ENCODE data around the gene TTLL13.
"Not testable (repeated sequence)": the region's sequence is repeated elsewhere in the genome, so short reads cannot be mapped to it uniquely, and the experiment has no call there.

The TTLL13 gene

GRCh38 chr15:90239371-90239770 is 10.0 kb upstream of the TTLL13 start:
- H3K27ac ChIP-seq (ENCODE audit: insufficient read depth, low read depth, low read length, poor library complexity, severe bottlenecking), result no peak overlapping the region
- H3K9me3 ChIP-seq (ENCODE audit: control insufficient read depth, low read length), result no peaks in the 10 kb centered on the region
- H3K36me3 ChIP-seq (ENCODE audit: control insufficient read depth, insufficient read depth, low read length), result no peaks in the 10 kb centered on the region
- peaks cover 6% of the 10 kb centered on the region for H3K4me1 ChIP-seq (ENCODE audit: control insufficient read depth, insufficient read depth, low read length)
- WGBS, 2 experiments, result 84 to 95% methylated on average over 3 of the region's 3 CpGs
- no peaks in the 10 kb centered on the region for H3K27me3 ChIP-seq (ENCODE audit: control insufficient read depth, insufficient read depth, low read length, poor library complexity, severe bottlenecking)
- H3K4me3 ChIP-seq (ENCODE audit: insufficient read depth, low read depth, low read length), result no peak overlapping the region

- Histone ChIP-seq H3K27ac (ENCODE audit: insufficient read depth, low read depth, low read length, poor library complexity, severe bottlenecking) (no peak overlapping the region), H3K36me3 (ENCODE audit: control insufficient read depth, insufficient read depth, low read length) (no peaks in the 10 kb centered on the region), H3K4me1 (ENCODE audit: control insufficient read depth, insufficient read depth, low read length) (no peaks in the 10 kb centered on the region), H3K9me3 (ENCODE audit: control insufficient read depth, low read length) (no peaks in the 10 kb centered on the region), H3K4me3 (ENCODE audit: insufficient read depth, low read depth, low read length) (no peak overlapping the region), H3K27me3 (ENCODE audit: control insufficient read depth, insufficient read depth, low read length, poor library complexity, severe bottlenecking) (no peaks in the 10 kb centered on the region)
- WGBS, 2 experiments, result 91 to 93% methylated on average over 8 of the region's 8 CpGs
Observed at GRCh38 chr15:90240856-90241255, 8.5 kb upstream of the TTLL13 start.

GRCh38 chr15:90241343-90242192 is 7.8 kb upstream of the TTLL13 start:
- Histone ChIP-seq H3K27me3 (ENCODE audit: control insufficient read depth, insufficient read depth, low read length, poor library complexity, severe bottlenecking) (no peaks in the 10 kb centered on the region), H3K36me3 (ENCODE audit: control insufficient read depth, insufficient read depth, low read length) (no peaks in the 10 kb centered on the region), H3K4me3 (ENCODE audit: insufficient read depth, low read depth, low read length) (no peak overlapping the region), H3K9me3 (ENCODE audit: control insufficient read depth, low read length) (no peaks in the 10 kb centered on the region), H3K4me1 (ENCODE audit: control insufficient read depth, insufficient read depth, low read length) (no peaks in the 10 kb centered on the region), H3K27ac (ENCODE audit: insufficient read depth, low read depth, low read length, poor library complexity, severe bottlenecking) (no peak overlapping the region)
- 90% methylated on average over 22 of the region's 22 CpGs for WGBS, 2 experiments

GRCh38 chr15:90243943-90244639 is 5.3 kb upstream of the TTLL13 start:
- no peaks in the 10 kb centered on the region for H3K27me3 ChIP-seq (ENCODE audit: control insufficient read depth, insufficient read depth, low read length, poor library complexity, severe bottlenecking)
- no peaks in the 10 kb centered on the region for H3K36me3 ChIP-seq (ENCODE audit: control insufficient read depth, insufficient read depth, low read length)
- WGBS, 2 experiments, result 89 to 90% methylated on average over 10 of the region's 10 CpGs
- no peaks in the 10 kb centered on the region for H3K4me1 ChIP-seq (ENCODE audit: control insufficient read depth, insufficient read depth, low read length)
- H3K4me3 ChIP-seq (ENCODE audit: insufficient read depth, low read depth, low read length), result no peak overlapping the region
- H3K9me3 ChIP-seq (ENCODE audit: control insufficient read depth, low read length), result no peaks in the 10 kb centered on the region
- H3K27ac ChIP-seq (ENCODE audit: insufficient read depth, low read depth, low read length, poor library complexity, severe bottlenecking), result no peak overlapping the region

- H3K36me3 ChIP-seq (ENCODE audit: control insufficient read depth, insufficient read depth, low read length), result no peaks in the 10 kb centered on the region
- H3K27me3 ChIP-seq (ENCODE audit: control insufficient read depth, insufficient read depth, low read length, poor library complexity, severe bottlenecking), result peaks cover 9% of the 10 kb centered on the region
- 77 to 80% methylated on average over 6 of the region's 6 CpGs for WGBS, 2 experiments
- H3K4me3 ChIP-seq (ENCODE audit: insufficient read depth, low read depth, low read length), result no peak overlapping the region
- no peaks in the 10 kb centered on the region for H3K9me3 ChIP-seq (ENCODE audit: control insufficient read depth, low read length)
- H3K4me1 ChIP-seq (ENCODE audit: control insufficient read depth, insufficient read depth, low read length), result no peaks in the 10 kb centered on the region
- no peak overlapping the region for H3K27ac ChIP-seq (ENCODE audit: insufficient read depth, low read depth, low read length, poor library complexity, severe bottlenecking)
Observed at GRCh38 chr15:90248789-90249202, 560 bp upstream of the TTLL13 start.

GRCh38 chr15:90257776-90258175 is 8.4 kb downstream of the TTLL13 start:
- H3K4me3 ChIP-seq (ENCODE audit: insufficient read depth, low read depth, low read length), result no peak overlapping the region
- H3K36me3 ChIP-seq (ENCODE audit: control insufficient read depth, insufficient read depth, low read length), result no peaks in the 10 kb centered on the region
- H3K27ac ChIP-seq (ENCODE audit: insufficient read depth, low read depth, low read length, poor library complexity, severe bottlenecking), result no peak overlapping the region
- no peaks in the 10 kb centered on the region for H3K9me3 ChIP-seq (ENCODE audit: control insufficient read depth, low read length)
- WGBS, 2 experiments, result 90 to 94% methylated on average over 7 of the region's 7 CpGs
- no peaks in the 10 kb centered on the region for H3K27me3 ChIP-seq (ENCODE audit: control insufficient read depth, insufficient read depth, low read length, poor library complexity, severe bottlenecking)
- no peaks in the 10 kb centered on the region for H3K4me1 ChIP-seq (ENCODE audit: control insufficient read depth, insufficient read depth, low read length)

- peaks cover 3% of the 10 kb centered on the region for H3K4me1 ChIP-seq (ENCODE audit: control insufficient read depth, insufficient read depth, low read length)
- no peaks in the 10 kb centered on the region for H3K36me3 ChIP-seq (ENCODE audit: control insufficient read depth, insufficient read depth, low read length)
- 88 to 93% methylated on average over 1 to 3 of the region's 5 CpGs for WGBS, 2 experiments
- H3K27ac ChIP-seq (ENCODE audit: insufficient read depth, low read depth, low read length, poor library complexity, severe bottlenecking), result no peak overlapping the region
- H3K9me3 ChIP-seq (ENCODE audit: control insufficient read depth, low read length), result no peaks in the 10 kb centered on the region
- no peaks in the 10 kb centered on the region for H3K27me3 ChIP-seq (ENCODE audit: control insufficient read depth, insufficient read depth, low read length, poor library complexity, severe bottlenecking)
- no peak overlapping the region for H3K4me3 ChIP-seq (ENCODE audit: insufficient read depth, low read depth, low read length)
Observed at GRCh38 chr15:90259524-90259923, 10.2 kb downstream of the TTLL13 start.

- H3K4me3 ChIP-seq (ENCODE audit: insufficient read depth, low read depth, low read length); H3K27ac ChIP-seq (ENCODE audit: insufficient read depth, low read depth, low read length, poor library complexity, severe bottlenecking); H3K36me3 ChIP-seq (ENCODE audit: control insufficient read depth, insufficient read depth, low read length); H3K9me3 ChIP-seq (ENCODE audit: control insufficient read depth, low read length); H3K27me3 ChIP-seq (ENCODE audit: control insufficient read depth, insufficient read depth, low read length, poor library complexity, severe bottlenecking); H3K4me1 ChIP-seq (ENCODE audit: control insufficient read depth, insufficient read depth, low read length): not testable (repeated sequence)
- WGBS, 2 experiments, result 86 to 94% methylated on average over 5 to 6 of the region's 6 CpGs
Observed at GRCh38 chr15:90260731-90261130, 11.4 kb downstream of the TTLL13 start.

- Histone ChIP-seq H3K36me3 (ENCODE audit: control insufficient read depth, insufficient read depth, low read length) (no peaks in the 10 kb centered on the region), H3K4me3 (ENCODE audit: insufficient read depth, low read depth, low read length) (no peak overlapping the region), H3K27me3 (ENCODE audit: control insufficient read depth, insufficient read depth, low read length, poor library complexity, severe bottlenecking) (no peaks in the 10 kb centered on the region), H3K4me1 (ENCODE audit: control insufficient read depth, insufficient read depth, low read length) (peaks cover 11% of the 10 kb centered on the region), H3K9me3 (ENCODE audit: control insufficient read depth, low read length) (no peaks in the 10 kb centered on the region), H3K27ac (ENCODE audit: insufficient read depth, low read depth, low read length, poor library complexity, severe bottlenecking) (no peak overlapping the region)
- WGBS, 2 experiments, result 93 to 95% methylated on average over 5 of the region's 5 CpGs
Observed at GRCh38 chr15:90261811-90262210, 12.5 kb downstream of the TTLL13 start.

GRCh38 chr15:90262426-90262825 is 13.1 kb downstream of the TTLL13 start:
- WGBS, 2 experiments, result 84 to 87% methylated on average over 5 of the region's 5 CpGs

More at GRCh38 chr15:90262426-90262825, 13.1 kb downstream of the TTLL13 start:
- Histone ChIP-seq H3K9me3 (ENCODE audit: control insufficient read depth, low read length) (no peaks in the 10 kb centered on the region), H3K27me3 (ENCODE audit: control insufficient read depth, insufficient read depth, low read length, poor library complexity, severe bottlenecking) (no peaks in the 10 kb centered on the region), H3K27ac (ENCODE audit: insufficient read depth, low read depth, low read length, poor library complexity, severe bottlenecking) (no peak overlapping the region), H3K36me3 (ENCODE audit: control insufficient read depth, insufficient read depth, low read length) (no peaks in the 10 kb centered on the region), H3K4me1 (ENCODE audit: control insufficient read depth, insufficient read depth, low read length) (peaks cover 17% of the 10 kb centered on the region), H3K4me3 (ENCODE audit: insufficient read depth, low read depth, low read length) (no peak overlapping the region)
